ENCODE results near the gene TRIM2.

GRCh38 chr4:153347117-153347516, 142.9 kb downstream of the TRIM2 start:
- TF ChIP-seq CTCF (conservative IDR thresholded peaks at IDR 0.05; ENCODE audit: low read depth, low read length) (no peak), EZH2 (IDR thresholded peaks at IDR 0.05; ENCODE audit: borderline replicate concordance, low read depth, low read length, poor library complexity, severe bottlenecking) (no peak)

Data from A673 (cell line).